Heart left ventricle (tissue), 16 donors: ENCODE results near the gene ARV1. TPM values are rescaled to one million over a fixed set of nuclear protein-coding genes. Genes with fewer than 3 reads are reported as not detected.

ENCODE experiments used
- ATAC-seq, 4 donors: fragments of 200-7000 bp; cut with Tn5 transposase; one replicate each; pipeline ENCODE4 v1.9.1; 2020 to 2022; ENCODE audit warnings: moderate library complexity in 4 of 4, mild to moderate bottlenecking in 3 of 4, moderate number of reproducible peaks in 1 of 4
- DNase-seq, 5 donors: peaks; one replicate each; pipeline ENCODE4 v3.0.0-alpha.2; 2020
- H3K27ac ChIP-seq, 12 donors: fragments of 200-600 bp; sonication (generic) in 4 of 12; one replicate each; pipeline versions ENCODE4 v1.5.0 to v1.8.0; 2016 to 2022; ENCODE audit warnings: mild to moderate bottlenecking in 2 of 12
- H3K27me3 ChIP-seq, 9 donors: fragments of 200-600 bp; sonication (generic) in 2 of 9; one replicate each; pipeline versions ENCODE4 v1.5.1 to v1.8.0; 2016 to 2022; ENCODE audit warnings: mild to moderate bottlenecking in 3 of 9
- H3K36me3 ChIP-seq, 9 donors: fragments of 200-600 bp; sonication (generic) in 2 of 9; one replicate each; pipeline versions ENCODE4 v1.5.0 to v1.8.0; 2018 to 2022; ENCODE audit warnings: mild to moderate bottlenecking in 2 of 9
- H3K4me1 ChIP-seq, 12 donors: fragments of 200-600 bp; sonication (generic) in 4 of 12; one replicate each; pipeline versions ENCODE4 v1.5.0 to v1.8.0; 2016 to 2022; ENCODE audit warnings: mild to moderate bottlenecking in 3 of 12
- H3K4me3 ChIP-seq, 12 donors: fragments of 200-600 bp; sonication (generic) in 4 of 12; one replicate each; pipeline versions ENCODE4 v1.5.0 to v1.8.0; 2017 to 2022; ENCODE audit warnings: mild to moderate bottlenecking in 9 of 12, moderate library complexity in 4 of 12
- H3K9me3 ChIP-seq, 12 donors: fragments of 200-600 bp; sonication (generic) in 4 of 12; one replicate each; pipeline versions ENCODE4 v1.5.0 to v1.8.0; 2016 to 2022; ENCODE audit warnings: mild to moderate bottlenecking in 1 of 12
- CTCF ChIP-seq, 12 donors: fragments of 200-600 bp; sonication (generic) in 4 of 12; IDR thresholded peaks; one replicate each; pipeline versions ENCODE4 v1.5.0 to v1.8.0; 2018 to 2022; ENCODE audit warnings: antibody characterized with exemption in 12 of 12, mild to moderate bottlenecking in 5 of 12
- POLR2A ChIP-seq, 2 donors: fragments of 450-650 bp; IDR thresholded peaks; one replicate each; pipeline ENCODE4 v1.6.1; 2017; ENCODE audit warnings: antibody characterized with exemption in 2 of 2, mild to moderate bottlenecking in 2 of 2, moderate library complexity in 2 of 2
- WGBS, 4 donors: extraction: QIAGEN DNeasy Blood & Tissue Kit in 2 of 4; methylation state at CpG; one replicate each; pipeline versions ENCODE4 v1.1.5 to v1.1.7; 2013 to 2018; 5-methylcytosine and 5-hydroxymethylcytosine counted together
- intact Hi-C, 10 donors: fragments of 100-400 bp; cut with DNase I; formaldehyde crosslinking; loops; one replicate each; pipeline versions ENCODE4 v1.11.1 to v1.14.2; 2022
- polyA plus RNA-seq, 2 donors: library from polyadenylated mRNA; stranded (reverse); fragments of 200-250 nt; gene quantifications; one replicate each; pipeline ENCODE4 v1.2.3, GENCODE V29; 2013
- total RNA-seq, 9 donors: library from RNA; depleted of rRNA in 2 of 9; stranded (reverse); fragments of >200 nt in 2 of 9; fragmentation: NEBNext Ultra II Directional in 3 of 9; extraction: Animal tissue kit (Norgen Biotek cat#: 25700) in 3 of 9; gene quantifications; one replicate each; pipeline versions ENCODE4 v1.1.0 to v1.2.4, GENCODE V29; 2016 to 2023
- donor health status: ischemic (EF 13 %, LVEDD 7.1; RV severe dilation, severe dysfunction).
- donor health status: healthy with polysubstance abuse.
- donor health status: DM: no; HTN: yes; CAD: no.
- donor health status: DM: no; HTN: no; CAD: no.
- donor health status: ischemic (EF 25% LVEDD 6.9; RV normal size, moderate dysfunction).
- donor health status: ischemic (EF 25% LVEDD 5.7; RV mildly dilated, moderate dysfunction).
- donor health status: healthy.
- donor health status: DM: yes; HTN: yes; CAD: no.
- donor health status: ischemic (EF 35%, LVEDD 5.7; RV mildly dilated, moderate dysfunction).
- donor health status: nonischemic (EF 11% LVEDD 7.7; RV severe dilation, severe dysfunction).
- donor health status: DM: yes; HTN: yes; CAD: no.
- donor health status: PGD.
- donor health status: ischemic (EF 29% LVEDD 5.4; RV normal size, mild dysfunction).
- donor health status: nonischemic (EF 23%, LVEDD 6.1; RV moderate dilation, normal function).

Gene ARV1
- total and polyA plus RNA-seq, 11 donors = 16.3 to 49.7 (median 23.0) TPM

DNA sequence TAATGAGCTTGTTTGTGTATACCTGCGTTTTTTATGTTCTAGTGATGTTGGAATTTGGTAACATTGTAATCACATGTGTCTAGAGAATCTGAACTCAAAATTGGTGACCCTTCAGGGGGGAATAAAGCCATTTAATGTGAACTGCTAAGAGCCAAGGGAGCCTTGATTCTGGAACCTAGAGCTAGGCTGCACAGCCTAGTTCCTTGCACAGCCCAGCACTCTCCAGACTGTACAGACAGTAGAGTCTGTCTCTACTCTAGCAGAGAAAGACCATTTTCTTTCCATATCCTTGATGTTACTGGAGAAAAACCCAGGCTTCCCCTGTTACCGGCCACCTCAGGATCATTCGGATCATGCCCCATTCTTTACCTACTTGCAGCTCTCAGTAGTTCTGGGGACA lies 8.6 kb downstream of the ARV1 start:
- Histone ChIP-seq H3K27ac (no peak overlapping the region), H3K36me3 (peaks cover 0 to 53% (median 34%) of the 10 kb centered on the region in 9 donors), H3K27me3 (no peaks in the 10 kb centered on the region), H3K9me3 (no peaks in the 10 kb centered on the region), H3K4me3 (no peak overlapping the region), H3K4me1 (peaks cover 0 to 3% (median 0%) of the 10 kb centered on the region in 12 donors)
- no peak for DNase-seq
- no peak for ATAC-seq
- 88 to 94% (median 93%) methylated on average over 3 of the region's 3 CpGs for WGBS, 4 donors
- no peak for TF ChIP-seq CTCF (IDR thresholded peaks at IDR 0.05)
- TF ChIP-seq POLR2A (IDR thresholded peaks at IDR 0.05) = no peak
- intact Hi-C loops = no loop called here

DNA sequence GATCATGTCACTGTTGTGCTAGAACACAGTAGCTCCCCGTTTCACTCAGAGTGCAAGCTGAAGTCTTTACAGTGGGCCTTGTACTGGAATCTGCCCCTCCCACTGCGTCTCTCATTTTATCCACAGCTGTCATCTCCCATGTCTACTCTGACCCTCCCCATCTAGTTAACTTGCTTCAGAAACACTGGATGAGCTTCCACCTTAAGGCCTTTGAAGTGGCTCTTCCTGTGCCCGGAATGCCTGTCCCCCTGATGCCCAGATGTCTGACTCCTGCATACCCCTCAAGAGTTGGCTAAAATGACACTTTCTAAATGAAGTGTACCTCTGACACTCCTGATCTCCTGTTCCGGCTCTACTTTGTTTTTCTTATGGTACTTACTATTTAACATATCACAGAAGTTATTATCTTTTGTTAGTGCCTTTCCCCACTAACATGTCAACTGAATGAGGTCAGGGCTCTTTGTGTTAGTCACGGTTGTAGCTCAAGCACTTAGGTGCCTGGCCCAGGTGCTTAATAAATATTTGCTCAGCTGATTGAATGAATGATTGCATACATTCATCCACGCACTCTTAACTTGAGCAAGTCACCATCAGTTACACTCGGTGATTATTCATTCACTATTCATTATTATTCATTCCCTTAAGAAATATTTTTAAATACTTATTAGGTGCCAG lies 13.3 kb downstream of the ARV1 start:
- Histone ChIP-seq H3K27me3 (no peaks in the 10 kb centered on the region), H3K4me3 (no peak overlapping the region), H3K4me1 (peaks cover 0 to 3% (median 0%) of the 10 kb centered on the region in 12 donors), H3K27ac (no peak overlapping the region), H3K36me3 (peaks cover 0 to 88% (median 68%) of the 10 kb centered on the region in 9 donors), H3K9me3 (no peaks in the 10 kb centered on the region)
- TF ChIP-seq POLR2A (IDR thresholded peaks at IDR 0.05) (no peak), CTCF (IDR thresholded peaks at IDR 0.05) (no peak)
- DNase-seq (no peak), ATAC-seq (no peak)
- intact Hi-C loops = loop anchor here in 1 of 10 donors (10.0 kb wide), 1 partner anchor 213 kb away; no protein-coding TSS in a partner anchor
- 70 to 86% (median 79%) methylated on average over 7 of the region's 7 CpGs for WGBS, 4 donors

DNA sequence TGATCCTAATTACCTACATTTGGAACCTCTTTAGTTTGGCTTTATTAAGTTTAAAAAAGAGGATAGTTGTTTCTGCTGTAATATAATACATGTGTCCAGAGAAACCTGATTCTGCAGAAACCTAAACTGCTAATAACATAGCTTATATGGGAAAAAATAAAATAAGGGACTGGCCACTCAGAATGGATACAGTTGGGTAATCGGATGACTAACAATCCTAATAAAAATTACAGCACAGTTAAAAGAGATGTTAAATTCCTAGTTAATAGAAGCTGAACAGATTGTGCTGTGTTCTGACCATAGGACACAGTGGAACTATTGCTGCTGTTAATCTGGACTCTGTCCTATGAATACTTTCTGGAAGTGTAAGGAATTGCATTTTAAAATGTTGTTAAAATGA lies 16.0 kb downstream of the ARV1 start:
- no peaks in the 10 kb centered on the region for H3K9me3 ChIP-seq
- DNase-seq (no peak), ATAC-seq (no peak)
- no peak for TF ChIP-seq POLR2A (IDR thresholded peaks at IDR 0.05)
- no peak for TF ChIP-seq CTCF (IDR thresholded peaks at IDR 0.05)
- H3K27me3 ChIP-seq = no peaks in the 10 kb centered on the region
- peaks cover 0 to 98% (median 81%) of the 10 kb centered on the region in 9 donors for H3K36me3 ChIP-seq
- 91 to 96% (median 93%) methylated on average over 1 of the region's 1 CpG for WGBS, 4 donors
- intact Hi-C loops = loop anchor here in 1 of 10 donors (10.0 kb wide), 1 partner anchor 210 kb away; no protein-coding TSS in a partner anchor
- H3K27ac ChIP-seq = no peak overlapping the region
- no peak overlapping the region for H3K4me3 ChIP-seq
- peaks cover 0 to 3% (median 0%) of the 10 kb centered on the region in 12 donors for H3K4me1 ChIP-seq

DNA sequence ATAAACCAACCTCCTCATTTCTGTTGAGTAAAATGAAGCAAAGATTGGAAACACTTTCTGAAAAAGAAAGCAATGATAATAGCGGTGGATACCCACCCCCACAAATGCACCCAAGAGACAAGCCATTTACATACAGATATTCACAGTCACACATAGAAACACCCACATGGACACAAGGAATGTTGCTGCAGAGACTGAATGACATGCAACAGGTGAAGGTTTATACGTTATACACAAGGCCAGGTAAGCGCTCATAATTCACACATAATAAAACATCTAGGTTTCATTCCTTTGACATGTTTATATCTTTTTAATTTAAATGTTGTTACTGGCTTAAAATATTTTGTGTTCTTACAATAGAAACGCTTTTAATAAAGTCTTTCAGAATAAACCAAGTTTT lies 21.3 kb downstream of the ARV1 start:
- DNase-seq (no peak), ATAC-seq (no peak)
- WGBS, 4 donors = 95 to 98% (median 96%) methylated on average over 4 of the region's 4 CpGs
- Histone ChIP-seq H3K4me3 (no peak overlapping the region), H3K9me3 (peaks cover 0 to 23% (median 9%) of the 10 kb centered on the region in 12 donors), H3K4me1 (no peaks in the 10 kb centered on the region), H3K27me3 (no peaks in the 10 kb centered on the region), H3K27ac (no peak overlapping the region), H3K36me3 (peaks cover 0 to 73% (median 66%) of the 10 kb centered on the region in 9 donors)
- intact Hi-C loops = no loop called here
- TF ChIP-seq CTCF (IDR thresholded peaks at IDR 0.05) = no peak
- no peak for TF ChIP-seq POLR2A (IDR thresholded peaks at IDR 0.05)
